HCT116 (cell line): Measurements from ENCODE around the gene ANKRD63. TPM values are rescaled to one million over a fixed set of nuclear protein-coding genes. Genes with fewer than 3 reads are reported as not detected.

Source experiments
- ATAC-seq: fragments of 200-7000 bp; cut with Tn5 transposase; 2 replicates; pipeline ENCODE4 v1.9.1; 2020; ENCODE audit warnings: mild to moderate bottlenecking, moderate library complexity
- BruUV-seq: library from RNA; stranded (reverse); fragments of 400-500 nt; replicated peaks from 2 replicates; lab custom pipeline; 2021; lab: Mats Ljungman, UMichigan
- CTCF ChIA-PET: fragments of 300-600 bp; sonication (Branson Sonifier 250); formaldehyde crosslinking; loops from one replicate; lab custom pipeline; 2021; ENCODE audit warnings: antibody characterized with exemption; lab: Charles Lee
- POLR2A ChIA-PET: fragments of 300-600, 350-600 bp; sonication (Branson Sonifier 250); formaldehyde crosslinking; loops from one replicate; lab custom pipeline; 2021; ENCODE audit warnings: antibody characterized with exemption; lab: Charles Lee
- RAD21 ChIA-PET, 2 experiments: fragments of 300-600 bp; sonication (Branson Sonifier 250); formaldehyde crosslinking; loops; one replicate each; lab custom pipeline; 2023; ENCODE audit warnings: low total read pairs in 2 of 2; ENCODE audit not compliant: uncharacterized antibody in 2 of 2, unreplicated experiment in 2 of 2, low non-redundant PET in 1 of 2; lab: Charles Lee
- DNase-seq: peaks from one replicate; pipeline ENCODE4 v3.0.0-alpha.2; 2010; ENCODE audit warnings: low read depth, low spot score
- H2AFZ ChIP-seq: fragments of 200-600 bp; shearing (Covaris generic), sonication (generic); 2 replicates; pipeline ENCODE4 v1.6.1; 2017; ENCODE audit warnings: low read depth, mixed run types, mixed read lengths, antibody characterized with exemption, low read length; ENCODE audit not compliant: poor library complexity, severe bottlenecking
- H3K27ac ChIP-seq: 2 replicates; pipeline ENCODE4 v1.5.1; 2012; ENCODE audit warnings: low read depth, low read length
- H3K27me3 ChIP-seq: fragments of 200-600 bp; sonication (generic); 2 replicates; pipeline ENCODE4 v1.6.1; 2016; ENCODE audit warnings: mixed run types, low read length, mixed read lengths; ENCODE audit not compliant: insufficient read depth
- H3K36me3 ChIP-seq, 2 experiments: fragments of 200-500 bp in 1 of 2; fragments of 200-600 bp in 1 of 2; sonication (Bioruptor generic) in 1 of 2; sonication (generic) in 1 of 2; 2 replicates each; pipeline versions ENCODE4 v1.5.1 to v1.6.1; 2014 to 2016; ENCODE audit warnings: low read length in 2 of 2, inconsistent platforms in 1 of 2, mixed read lengths in 1 of 2, mixed run types in 1 of 2; ENCODE audit not compliant: insufficient read depth in 2 of 2, control insufficient read depth in 1 of 2
- H3K4me1 ChIP-seq, 2 experiments: fragments of 200-600 bp in 1 of 2; sonication (generic) in 1 of 2; 2 replicates each; pipeline versions ENCODE4 v1.5.1 to v1.6.1; 2012 to 2017; ENCODE audit warnings: low read length in 2 of 2, inconsistent platforms in 1 of 2, mild to moderate bottlenecking in 1 of 2, mixed read lengths in 1 of 2, mixed run types in 1 of 2, moderate library complexity in 1 of 2; ENCODE audit not compliant: insufficient read depth in 2 of 2, control insufficient read depth in 1 of 2
- H3K4me2 ChIP-seq: fragments of 200-600 bp; sonication (generic); 2 replicates; pipeline ENCODE4 v1.6.1; 2017; ENCODE audit warnings: mixed run types, low read length, mixed read lengths
- H3K4me3 ChIP-seq, 2 experiments: fragments of 200-600 bp in 1 of 2; sonication (generic) in 1 of 2; replicated peaks in 1 of 2; 2 replicates each; pipeline ENCODE4 v1.5.1; 2011 to 2016; ENCODE audit warnings: low read length in 2 of 2, control low read depth in 1 of 2, low read depth in 1 of 2, mild to moderate bottlenecking in 1 of 2, mixed read lengths in 1 of 2, mixed run types in 1 of 2
- H3K79me2 ChIP-seq: fragments of 200-600 bp; sonication (generic); 2 replicates; pipeline ENCODE4 v1.6.1; 2017; ENCODE audit warnings: mild to moderate bottlenecking, mixed run types, low read length, moderate library complexity, mixed read lengths; ENCODE audit not compliant: insufficient read depth
- H3K9ac ChIP-seq: fragments of 200-600 bp; sonication (generic); 2 replicates; pipeline ENCODE4 v1.6.1; 2016; ENCODE audit warnings: low read length, mixed read lengths
- H3K9me2 ChIP-seq: fragments of 200-600 bp; sonication (generic), shearing (Covaris generic); 2 replicates; pipeline ENCODE4 v1.6.1; 2017; ENCODE audit warnings: mixed run types, mild to moderate bottlenecking, moderate library complexity; ENCODE audit not compliant: insufficient read depth
- H3K9me3 ChIP-seq, 2 experiments: fragments of 200-500 bp in 1 of 2; fragments of 200-600 bp in 1 of 2; sonication (Bioruptor generic) in 1 of 2; sonication (generic) in 1 of 2; 2 replicates each; pipeline ENCODE4 v1.6.1; 2014 to 2017; ENCODE audit warnings: low read length in 2 of 2, mixed read lengths in 2 of 2, inconsistent platforms in 1 of 2, low read depth in 1 of 2, mild to moderate bottlenecking in 1 of 2, mixed run types in 1 of 2, moderate library complexity in 1 of 2; ENCODE audit not compliant: control insufficient read depth in 1 of 2, insufficient read depth in 1 of 2
- H4K20me1 ChIP-seq: fragments of 200-600 bp; sonication (generic), shearing (Covaris generic); 2 replicates; pipeline ENCODE4 v1.6.1; 2017; ENCODE audit warnings: mixed run types, mild to moderate bottlenecking, moderate library complexity; ENCODE audit not compliant: insufficient read depth
- CEBPB ChIP-seq: IDR thresholded peaks from 2 replicates; pipeline ENCODE4 v1.6.1; 2012; ENCODE audit warnings: low read depth
- EGR1 ChIP-seq: IDR thresholded peaks from 2 replicates; pipeline ENCODE4 v1.6.1; 2012; ENCODE audit warnings: low read depth
- ELF1 ChIP-seq: IDR thresholded peaks from 2 replicates; pipeline ENCODE4 v1.6.1; 2012; ENCODE audit warnings: low read depth, borderline replicate concordance
- FOSL1 ChIP-seq: IDR thresholded peaks from 2 replicates; pipeline ENCODE4 v1.6.1; 2012; ENCODE audit warnings: low read depth
- RAD21 ChIP-seq: IDR thresholded peaks from 2 replicates; pipeline ENCODE4 v1.6.1; 2012; ENCODE audit warnings: low read depth, mild to moderate bottlenecking
- ZBTB33 ChIP-seq: IDR thresholded peaks from 2 replicates; pipeline ENCODE4 v1.6.1; 2011; ENCODE audit warnings: mild to moderate bottlenecking, low read length, moderate library complexity; ENCODE audit not compliant: insufficient replicate concordance; ENCODE audit errors: extremely low read depth
- intact Hi-C: fragments of 100-400 bp; cut with micrococcal nuclease; formaldehyde crosslinking; loops from 2 replicates; pipeline ENCODE4 v1.10.0; 2022
- total RNA-seq: library from RNA; stranded (reverse); gene quantifications from one replicate; pipeline ENCODE4 v1.2.1, GENCODE V29; 2021; ENCODE audit not compliant: unreplicated experiment
- TF ChIP-seq, protein P1 (sequence below): IDR thresholded peaks from 2 replicates; pipeline ENCODE4 v1.6.1; 2012; ENCODE audit warnings: low read depth
- TF ChIP-seq, protein P2 (sequence below): IDR thresholded peaks from 2 replicates; pipeline ENCODE4 v1.6.1; 2012

Gene ANKRD63
- total RNA-seq, 1 experiment from 2014 or later: 0.89 TPM

- Histone ChIP-seq H3K27ac (no peak overlapping the region), H2AFZ (no peak overlapping the region), H3K79me2 (no peaks in the 10 kb centered on the region), H4K20me1 (no peaks in the 10 kb centered on the region), H3K9ac (no peak overlapping the region), H3K36me3 (no peaks in the 10 kb centered on the region), H3K27me3 (no peaks in the 10 kb centered on the region), H3K4me2 (0 out of 2 replicates have a peak overlapping the region, but pooled peaks have one; percentile 1), H3K4me3 (no peak overlapping the region), H3K4me1 (peaks cover 0 to 23% of the 10 kb centered on the region in 2 experiments; a peak in 3 of 4 replicates), H3K9me2 (no peaks in the 10 kb centered on the region), H3K9me3 (no peaks in the 10 kb centered on the region)
- intact Hi-C loops: no loop called here
- POLR2A ChIA-PET: interaction anchor here (1.1 kb wide), 1 partner anchor 7 kb away, joined by 3 read pairs; the partner anchor contains the start of gene PAK6
- CTCF ChIA-PET: interaction anchor here (1.3 kb wide), 1 partner anchor 33 kb away, joined by 3 read pairs; no protein-coding TSS in a partner anchor
- BruUV-seq: no TSS peak
- RAD21 ChIA-PET: no interaction called here
- DNase-seq (no peak), ATAC-seq (no peak)
- no peak for TF ChIP-seq EGR1
- TF ChIP-seq, protein P1, sequence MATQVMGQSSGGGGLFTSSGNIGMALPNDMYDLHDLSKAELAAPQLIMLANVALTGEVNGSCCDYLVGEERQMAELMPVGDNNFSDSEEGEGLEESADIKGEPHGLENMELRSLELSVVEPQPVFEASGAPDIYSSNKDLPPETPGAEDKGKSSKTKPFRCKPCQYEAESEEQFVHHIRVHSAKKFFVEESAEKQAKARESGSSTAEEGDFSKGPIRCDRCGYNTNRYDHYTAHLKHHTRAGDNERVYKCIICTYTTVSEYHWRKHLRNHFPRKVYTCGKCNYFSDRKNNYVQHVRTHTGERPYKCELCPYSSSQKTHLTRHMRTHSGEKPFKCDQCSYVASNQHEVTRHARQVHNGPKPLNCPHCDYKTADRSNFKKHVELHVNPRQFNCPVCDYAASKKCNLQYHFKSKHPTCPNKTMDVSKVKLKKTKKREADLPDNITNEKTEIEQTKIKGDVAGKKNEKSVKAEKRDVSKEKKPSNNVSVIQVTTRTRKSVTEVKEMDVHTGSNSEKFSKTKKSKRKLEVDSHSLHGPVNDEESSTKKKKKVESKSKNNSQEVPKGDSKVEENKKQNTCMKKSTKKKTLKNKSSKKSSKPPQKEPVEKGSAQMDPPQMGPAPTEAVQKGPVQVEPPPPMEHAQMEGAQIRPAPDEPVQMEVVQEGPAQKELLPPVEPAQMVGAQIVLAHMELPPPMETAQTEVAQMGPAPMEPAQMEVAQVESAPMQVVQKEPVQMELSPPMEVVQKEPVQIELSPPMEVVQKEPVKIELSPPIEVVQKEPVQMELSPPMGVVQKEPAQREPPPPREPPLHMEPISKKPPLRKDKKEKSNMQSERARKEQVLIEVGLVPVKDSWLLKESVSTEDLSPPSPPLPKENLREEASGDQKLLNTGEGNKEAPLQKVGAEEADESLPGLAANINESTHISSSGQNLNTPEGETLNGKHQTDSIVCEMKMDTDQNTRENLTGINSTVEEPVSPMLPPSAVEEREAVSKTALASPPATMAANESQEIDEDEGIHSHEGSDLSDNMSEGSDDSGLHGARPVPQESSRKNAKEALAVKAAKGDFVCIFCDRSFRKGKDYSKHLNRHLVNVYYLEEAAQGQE: no peak
- TF ChIP-seq, protein P2, sequence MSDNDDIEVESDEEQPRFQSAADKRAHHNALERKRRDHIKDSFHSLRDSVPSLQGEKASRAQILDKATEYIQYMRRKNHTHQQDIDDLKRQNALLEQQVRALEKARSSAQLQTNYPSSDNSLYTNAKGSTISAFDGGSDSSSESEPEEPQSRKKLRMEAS: no peak
- TF ChIP-seq RAD21: no peak
- TF ChIP-seq ZBTB33: no peak
- TF ChIP-seq CEBPB: no peak
- no peak for TF ChIP-seq ELF1
- TF ChIP-seq FOSL1: no peak
Measured at GRCh38 chr15:40245666-40246450, 37.0 kb downstream of the ANKRD63 start.
